Activated naive CD4-positive, alpha-beta T cell treated with anti-CD3 and anti-CD28 coated beads for 36 hours (primary cell): ENCODE measurements around the gene CDCA4. TPM values are rescaled to one million over a fixed set of nuclear protein-coding genes. Genes with fewer than 3 reads are reported as not detected.
"Not testable (repeated sequence)": the region's sequence is repeated elsewhere in the genome, so short reads cannot be mapped to it uniquely, and the experiment has no call there.

Experiments
- CTCF ChIA-PET: fragments of 350-600 bp; sonication (Branson Sonifier 250); formaldehyde crosslinking; loops from one replicate; lab custom pipeline; 2021; ENCODE audit warnings: antibody characterized with exemption; lab: Charles Lee
- DNase-seq: peaks from one replicate; pipeline ENCODE4 v3.0.0-alpha.2; 2020
- H3K27ac Mint-ChIP-seq: one replicate; pipeline ENCODE4 v1.8.0; 2021; ENCODE audit warnings: mild to moderate bottlenecking, mixed read lengths
- H3K27me3 Mint-ChIP-seq: one replicate; pipeline ENCODE4 v1.8.0; 2021; ENCODE audit warnings: low read depth, mixed read lengths
- H3K36me3 Mint-ChIP-seq: one replicate; pipeline ENCODE4 v1.8.0; 2021; ENCODE audit warnings: low read depth, mixed read lengths
- H3K4me1 Mint-ChIP-seq: one replicate; pipeline ENCODE4 v1.8.0; 2021; ENCODE audit warnings: low read depth, mixed read lengths
- H3K4me3 Mint-ChIP-seq: one replicate; pipeline ENCODE4 v1.8.0; 2021; ENCODE audit warnings: mild to moderate bottlenecking, moderate library complexity, mixed read lengths
- H3K9me3 Mint-ChIP-seq: one replicate; pipeline ENCODE4 v1.8.0; 2021; ENCODE audit warnings: mixed read lengths
- intact Hi-C: fragments of 100-400 bp; cut with micrococcal nuclease; formaldehyde crosslinking; loops from one replicate; pipeline ENCODE4 v1.15.1; 2023
- total RNA-seq, 2 experiments: library from RNA; stranded (reverse); gene quantifications; one replicate each; pipeline ENCODE4 v1.2.3, GENCODE V29; 2021

The CDCA4 gene
- total RNA-seq, 2 experiments from 2014 or later: 59.6 to 60.4 TPM

GRCh38 chr14:105043641-105044040 lies 22.8 kb upstream of the CDCA4 start:
- intact Hi-C loops: no loop called here
- Mint-ChIP-seq H3K4me1 (peaks cover 5% of the 10 kb centered on the region), H3K27ac (no peak overlapping the region), H3K4me3 (no peak overlapping the region), H3K36me3 (no peaks in the 10 kb centered on the region), H3K9me3 (no peaks in the 10 kb centered on the region), H3K27me3 (no peaks in the 10 kb centered on the region)
- CTCF ChIA-PET: interaction anchor here (0.9 to 7.5 kb wide), 8 partner anchors 8 to 69 kb away, joined by 3 to 129 read pairs (median 10); partner anchors contain the start of genes CDCA4 and CLBA1
- no peak for DNase-seq

GRCh38 chr14:105042813-105043212 lies 21.9 kb upstream of the CDCA4 start:
- CTCF ChIA-PET: interaction anchor here (0.8 to 7.5 kb wide), 2 partner anchors 37 to 69 kb away, joined by 3 to 129 read pairs; no protein-coding TSS in a partner anchor
- H3K27ac Mint-ChIP-seq: no peak overlapping the region
- no peaks in the 10 kb centered on the region for H3K27me3 Mint-ChIP-seq
- no peak for DNase-seq
- H3K4me1 Mint-ChIP-seq: peaks cover 5% of the 10 kb centered on the region
- H3K9me3 Mint-ChIP-seq: no peaks in the 10 kb centered on the region
- no peak overlapping the region for H3K4me3 Mint-ChIP-seq
- intact Hi-C loops: no loop called here
- no peaks in the 10 kb centered on the region for H3K36me3 Mint-ChIP-seq

- DNase-seq: no peak
- Mint-ChIP-seq H3K36me3 (no peaks in the 10 kb centered on the region), H3K4me1 (peaks cover 5% of the 10 kb centered on the region), H3K4me3 (no peak overlapping the region), H3K27me3 (no peaks in the 10 kb centered on the region), H3K9me3 (no peaks in the 10 kb centered on the region), H3K27ac (no peak overlapping the region)
- intact Hi-C loops: no loop called here
- CTCF ChIA-PET: interaction anchor here (0.8 to 7.5 kb wide), 3 partner anchors 36 to 68 kb away, joined by 3 to 129 read pairs (median 3); no protein-coding TSS in a partner anchor
Observed at GRCh38 chr14:105041841-105042765, 21.2 kb upstream of the CDCA4 start.

- no peaks in the 10 kb centered on the region for H3K4me1 Mint-ChIP-seq
- no peak overlapping the region for H3K4me3 Mint-ChIP-seq
- no peaks in the 10 kb centered on the region for H3K36me3 Mint-ChIP-seq
- no peaks in the 10 kb centered on the region for H3K9me3 Mint-ChIP-seq
- DNase-seq: no peak
- no peak overlapping the region for H3K27ac Mint-ChIP-seq
- intact Hi-C loops: no loop called here
- CTCF ChIA-PET: no interaction called here
- H3K27me3 Mint-ChIP-seq: no peaks in the 10 kb centered on the region
Observed at GRCh38 chr14:105039458-105040205, 18.7 kb upstream of the CDCA4 start.

GRCh38 chr14:105035616-105036015 lies 14.7 kb upstream of the CDCA4 start:
- H3K36me3 Mint-ChIP-seq, H3K9me3 Mint-ChIP-seq, intact Hi-C loops, H3K4me3 Mint-ChIP-seq, H3K27ac Mint-ChIP-seq, DNase-seq, H3K27me3 Mint-ChIP-seq: not testable (repeated sequence)
- CTCF ChIA-PET: interaction anchor here (0.6 to 2.0 kb wide), 4 partner anchors 8 to 480 kb away, joined by 3 to 12 read pairs (median 6); no protein-coding TSS in a partner anchor
- peaks cover 17% of the 10 kb centered on the region for H3K4me1 Mint-ChIP-seq

- DNase-seq: no peak
- Mint-ChIP-seq H3K36me3 (no peaks in the 10 kb centered on the region), H3K4me1 (peaks cover 17% of the 10 kb centered on the region), H3K9me3 (no peaks in the 10 kb centered on the region), H3K27ac (no peak overlapping the region), H3K4me3 (no peak overlapping the region), H3K27me3 (no peaks in the 10 kb centered on the region)
- CTCF ChIA-PET: interaction anchor here (2.0 kb wide), 1 partner anchor 9 kb away, joined by 6 read pairs; no protein-coding TSS in a partner anchor
- intact Hi-C loops: no loop called here
Observed at GRCh38 chr14:105034315-105035039, 13.6 kb upstream of the CDCA4 start.

- H3K9me3 Mint-ChIP-seq, CTCF ChIA-PET, H3K36me3 Mint-ChIP-seq, H3K27me3 Mint-ChIP-seq, intact Hi-C loops: not testable (repeated sequence)
- H3K4me1 Mint-ChIP-seq: peaks cover 17% of the 10 kb centered on the region
- H3K27ac Mint-ChIP-seq: peak overlapping the region; percentile 3
- peak overlapping the region; percentile 49 for H3K4me3 Mint-ChIP-seq
- peak; percentile 26 for DNase-seq
Observed at GRCh38 chr14:105033412-105033900, 12.6 kb upstream of the CDCA4 start.

GRCh38 chr14:105032451-105032901 lies 11.6 kb upstream of the CDCA4 start:
- H3K4me1 Mint-ChIP-seq: peaks cover 17% of the 10 kb centered on the region
- H3K4me3 Mint-ChIP-seq, CTCF ChIA-PET, H3K36me3 Mint-ChIP-seq, H3K27ac Mint-ChIP-seq, H3K27me3 Mint-ChIP-seq, H3K9me3 Mint-ChIP-seq, DNase-seq, intact Hi-C loops: not testable (repeated sequence)

GRCh38 chr14:105030836-105031396 lies 10.0 kb upstream of the CDCA4 start:
- intact Hi-C loops: no loop called here
- Mint-ChIP-seq H3K27ac (no peak overlapping the region), H3K4me3 (no peak overlapping the region), H3K27me3 (no peaks in the 10 kb centered on the region), H3K4me1 (peaks cover 27% of the 10 kb centered on the region), H3K9me3 (no peaks in the 10 kb centered on the region), H3K36me3 (no peaks in the 10 kb centered on the region)
- CTCF ChIA-PET: interaction anchor here (4.5 kb wide), 1 partner anchor 14 kb away, joined by 23 read pairs; no protein-coding TSS in a partner anchor
- DNase-seq: no peak

GRCh38 chr14:105030194-105030593 lies 9.3 kb upstream of the CDCA4 start:
- no peaks in the 10 kb centered on the region for H3K9me3 Mint-ChIP-seq
- no peak overlapping the region for H3K4me3 Mint-ChIP-seq
- peaks cover 34% of the 10 kb centered on the region for H3K4me1 Mint-ChIP-seq
- CTCF ChIA-PET: interaction anchor here (4.5 kb wide), 1 partner anchor 15 kb away, joined by 23 read pairs; no protein-coding TSS in a partner anchor
- H3K36me3 Mint-ChIP-seq: no peaks in the 10 kb centered on the region
- no peak for DNase-seq
- no peaks in the 10 kb centered on the region for H3K27me3 Mint-ChIP-seq
- intact Hi-C loops: no loop called here
- no peak overlapping the region for H3K27ac Mint-ChIP-seq

- intact Hi-C loops: no loop called here
- Mint-ChIP-seq H3K4me1 (peaks cover 39% of the 10 kb centered on the region), H3K9me3 (no peaks in the 10 kb centered on the region), H3K27me3 (no peaks in the 10 kb centered on the region), H3K36me3 (no peaks in the 10 kb centered on the region), H3K4me3 (no peak overlapping the region), H3K27ac (no peak overlapping the region)
- CTCF ChIA-PET: interaction anchor here (0.7 to 4.5 kb wide), 3 partner anchors 16 to 171 kb away, joined by 3 to 23 read pairs (median 8); no protein-coding TSS in a partner anchor
- no peak for DNase-seq
Observed at GRCh38 chr14:105029402-105029801, 8.5 kb upstream of the CDCA4 start.
